Mesendoderm (in vitro differentiated cells): ENCODE measurements around the gene BMS1.

ENCODE experiments used
- DNase-seq: peaks from one replicate; pipeline ENCODE4 v3.0.0; 2013
- H2AK5ac ChIP-seq: 2 replicates; pipeline ENCODE4 v1.6.1; 2013; ENCODE audit warnings: low read length, inconsistent platforms
- H2BK120ac ChIP-seq: 2 replicates; pipeline ENCODE4 v1.6.1; 2013; ENCODE audit warnings: low read depth, mild to moderate bottlenecking, low read length, moderate library complexity, mixed read lengths
- H2BK15ac ChIP-seq: replicated peaks from 2 replicates; pipeline ENCODE4 v1.6.1; 2013; ENCODE audit warnings: low read depth, mild to moderate bottlenecking, moderate library complexity
- H2BK5ac ChIP-seq: 2 replicates; pipeline ENCODE4 v1.6.1; 2013; ENCODE audit warnings: low read length, inconsistent platforms
- H3K18ac ChIP-seq: 2 replicates; pipeline ENCODE4 v1.6.1; 2013; ENCODE audit warnings: mild to moderate bottlenecking, low read length, mixed read lengths
- H3K23ac ChIP-seq: one replicate; pipeline ENCODE4 v1.6.1; 2013; ENCODE audit warnings: low read length
- H3K27ac ChIP-seq: 2 replicates; pipeline ENCODE4 v1.5.1; 2013; ENCODE audit warnings: low read depth, mild to moderate bottlenecking, inconsistent platforms, low read length, moderate library complexity
- H3K27me3 ChIP-seq: 2 replicates; pipeline ENCODE4 v1.6.1; 2013; ENCODE audit warnings: low read length, control low read depth, mild to moderate bottlenecking, inconsistent platforms; ENCODE audit not compliant: insufficient read depth, poor library complexity
- H3K36me3 ChIP-seq: 2 replicates; pipeline ENCODE4 v1.6.1; 2013; ENCODE audit warnings: low read length, inconsistent platforms; ENCODE audit not compliant: control insufficient read depth, insufficient read depth
- H3K4ac ChIP-seq: one replicate; pipeline ENCODE4 v1.6.1; 2013; ENCODE audit warnings: low read depth, mild to moderate bottlenecking, low read length, moderate library complexity
- H3K4me1 ChIP-seq: 2 replicates; pipeline ENCODE4 v1.6.1; 2013; ENCODE audit warnings: low read depth, low read length, inconsistent platforms; ENCODE audit not compliant: control insufficient read depth
- H3K4me2 ChIP-seq: 2 replicates; pipeline ENCODE4 v1.6.1; 2013; ENCODE audit warnings: low read length
- H3K4me3 ChIP-seq: 2 replicates; pipeline ENCODE4 v1.5.1; 2013; ENCODE audit warnings: mild to moderate bottlenecking, low read length
- H3K56ac ChIP-seq: one replicate; pipeline ENCODE4 v1.6.1; 2013; ENCODE audit warnings: low read length
- H3K79me1 ChIP-seq: 2 replicates; pipeline ENCODE4 v1.6.1; 2013; ENCODE audit warnings: low read length, inconsistent platforms
- H3K79me2 ChIP-seq: 2 replicates; pipeline ENCODE4 v1.6.1; 2013; ENCODE audit warnings: mild to moderate bottlenecking, low read length; ENCODE audit not compliant: control insufficient read depth, insufficient read depth
- H3K9ac ChIP-seq: 2 replicates; pipeline ENCODE4 v1.6.1; 2013; ENCODE audit warnings: low read length, inconsistent platforms
- H4K5ac ChIP-seq: one replicate; pipeline ENCODE4 v1.6.1; 2013; ENCODE audit warnings: low read length
- H4K8ac ChIP-seq: one replicate; pipeline ENCODE4 v1.6.1; 2013; ENCODE audit warnings: low read depth, mild to moderate bottlenecking, control low read depth, low read length, moderate library complexity
- WGBS: extraction: QIAGEN DNeasy Blood & Tissue Kit; methylation state at CpG from one replicate; pipeline ENCODE4 v1.1.7; 2013; ENCODE audit warnings: low lambda C conversion rate, missing lambda C conversion rate; ENCODE audit not compliant: insufficient coverage; ENCODE audit errors: extremely low coverage; 5-methylcytosine and 5-hydroxymethylcytosine counted together

The BMS1 gene

GRCh38 chr10:42780456-42780855 lies 2.1 kb upstream of the BMS1 start:
- Histone ChIP-seq H4K5ac (no peak overlapping the region), H4K8ac (no peak overlapping the region), H3K4me1 (peaks cover 3% of the 10 kb centered on the region), H3K79me1 (peaks cover 4% of the 10 kb centered on the region), H3K23ac (no peak overlapping the region), H3K79me2 (peaks cover 6% of the 10 kb centered on the region), H3K56ac (no peak overlapping the region), H3K36me3 (peaks cover under 1% of the 10 kb centered on the region), H2BK120ac (no peak overlapping the region), H3K27ac (no peak overlapping the region), H2AK5ac (no peak overlapping the region), H3K18ac (no peak overlapping the region), H2BK15ac (no peak overlapping the region), H3K4ac (no peak overlapping the region), H3K4me3 (no peak overlapping the region), H3K9ac (no peak overlapping the region), H3K27me3 (no peaks in the 10 kb centered on the region), H3K4me2 (no peak overlapping the region), H2BK5ac (no peak overlapping the region)
- WGBS, result no CpG with 5 or more reads among the region's 4 CpGs
- no peak for DNase-seq

GRCh38 chr10:42781893-42782445 lies 626 bp upstream of the BMS1 start:
- H4K5ac ChIP-seq, result peak overlapping the region; percentile 56
- H3K36me3 ChIP-seq, result peaks cover 6% of the 10 kb centered on the region
- H3K23ac ChIP-seq, result peak overlapping the region; percentile 66
- no peaks in the 10 kb centered on the region for H3K27me3 ChIP-seq
- H2BK15ac ChIP-seq, result no peak overlapping the region
- no peak overlapping the region for H2BK5ac ChIP-seq
- H3K79me2 ChIP-seq, result peaks cover 6% of the 10 kb centered on the region
- H2BK120ac ChIP-seq, result no peak overlapping the region
- H2AK5ac ChIP-seq, result no peak overlapping the region
- H3K56ac ChIP-seq, result peak overlapping the region; percentile 89
- no peak overlapping the region for H4K8ac ChIP-seq
- H3K79me1 ChIP-seq, result peaks cover 4% of the 10 kb centered on the region
- peak overlapping the region; percentile 51 for H3K4me3 ChIP-seq
- peak overlapping the region; percentile 81 for H3K27ac ChIP-seq
- H3K4me1 ChIP-seq, result peaks cover 3% of the 10 kb centered on the region
- peak overlapping the region; percentile 56 for H3K4ac ChIP-seq
- H3K18ac ChIP-seq, result no peak overlapping the region
- peak overlapping the region; percentile 35 for H3K4me2 ChIP-seq
- H3K9ac ChIP-seq, result peak overlapping the region; percentile 77
- DNase-seq, result no peak
- WGBS, result no CpG with 5 or more reads among the region's 18 CpGs

- Histone ChIP-seq H3K27ac (no peak overlapping the region), H3K18ac (no peak overlapping the region), H3K4ac (peak overlapping the region; percentile 82), H4K8ac (no peak overlapping the region), H3K4me3 (peak overlapping the region; percentile 96), H3K23ac (no peak overlapping the region), H2BK120ac (no peak overlapping the region), H2BK5ac (no peak overlapping the region), H2BK15ac (no peak overlapping the region), H3K9ac (peak overlapping the region; percentile 93), H2AK5ac (peak overlapping the region; percentile 91), H3K79me1 (peaks cover 4% of the 10 kb centered on the region), H4K5ac (no peak overlapping the region), H3K56ac (peak overlapping the region; percentile 89), H3K4me1 (peaks cover 3% of the 10 kb centered on the region), H3K79me2 (peaks cover 6% of the 10 kb centered on the region), H3K4me2 (peak overlapping the region; percentile 96), H3K36me3 (peaks cover 6% of the 10 kb centered on the region), H3K27me3 (no peaks in the 10 kb centered on the region)
- no CpG with 5 or more reads among the region's 11 CpGs for WGBS
- DNase-seq, result no peak
Measured at GRCh38 chr10:42783181-42783549, 570 bp downstream of the BMS1 start.

- peaks cover 4% of the 10 kb centered on the region for H3K79me1 ChIP-seq
- H2BK15ac ChIP-seq, result no peak overlapping the region
- H3K4me2 ChIP-seq, result no peak overlapping the region
- H4K5ac ChIP-seq, result no peak overlapping the region
- H3K9ac ChIP-seq, result no peak overlapping the region
- no peak overlapping the region for H2AK5ac ChIP-seq
- no peaks in the 10 kb centered on the region for H3K27me3 ChIP-seq
- peaks cover 7% of the 10 kb centered on the region for H3K36me3 ChIP-seq
- H2BK5ac ChIP-seq, result no peak overlapping the region
- no peak overlapping the region for H4K8ac ChIP-seq
- no peak overlapping the region for H3K4me3 ChIP-seq
- H3K23ac ChIP-seq, result no peak overlapping the region
- H3K18ac ChIP-seq, result no peak overlapping the region
- H3K27ac ChIP-seq, result no peak overlapping the region
- no peak overlapping the region for H3K4ac ChIP-seq
- no peak for DNase-seq
- peaks cover 3% of the 10 kb centered on the region for H3K4me1 ChIP-seq
- no peak overlapping the region for H2BK120ac ChIP-seq
- WGBS, result no CpG with 5 or more reads among the region's 6 CpGs
- H3K56ac ChIP-seq, result no peak overlapping the region
- peaks cover 6% of the 10 kb centered on the region for H3K79me2 ChIP-seq
Measured at GRCh38 chr10:42785759-42786158, 3.2 kb downstream of the BMS1 start.

GRCh38 chr10:42790835-42791234 lies 8.2 kb downstream of the BMS1 start:
- peaks cover 10% of the 10 kb centered on the region for H3K36me3 ChIP-seq
- no CpG with 5 or more reads among the region's 3 CpGs for WGBS
- H3K9ac ChIP-seq, result no peak overlapping the region
- H3K4me2 ChIP-seq, result no peak overlapping the region
- no peak overlapping the region for H2BK120ac ChIP-seq
- no peak overlapping the region for H3K18ac ChIP-seq
- H2BK15ac ChIP-seq, result no peak overlapping the region
- H3K23ac ChIP-seq, result no peak overlapping the region
- H2AK5ac ChIP-seq, result no peak overlapping the region
- no peak overlapping the region for H4K8ac ChIP-seq
- H3K56ac ChIP-seq, result no peak overlapping the region
- peak; percentile 19 for DNase-seq
- no peak overlapping the region for H3K4ac ChIP-seq
- H3K4me3 ChIP-seq, result no peak overlapping the region
- no peaks in the 10 kb centered on the region for H3K4me1 ChIP-seq
- no peaks in the 10 kb centered on the region for H3K79me2 ChIP-seq
- H3K27me3 ChIP-seq, result no peaks in the 10 kb centered on the region
- H2BK5ac ChIP-seq, result no peak overlapping the region
- H3K79me1 ChIP-seq, result peaks cover under 1% of the 10 kb centered on the region
- H3K27ac ChIP-seq, result no peak overlapping the region
- H4K5ac ChIP-seq, result no peak overlapping the region

- no peak overlapping the region for H3K4ac ChIP-seq
- no peak overlapping the region for H4K8ac ChIP-seq
- no peak overlapping the region for H4K5ac ChIP-seq
- H3K4me3 ChIP-seq, result no peak overlapping the region
- no peak for DNase-seq
- H3K9ac ChIP-seq, result no peak overlapping the region
- no peak overlapping the region for H3K56ac ChIP-seq
- whole genome bisulfite sequencing, result no CpG with 5 or more reads among the region's 2 CpGs
- H3K36me3 ChIP-seq, result peaks cover 19% of the 10 kb centered on the region
- no peaks in the 10 kb centered on the region for H3K79me2 ChIP-seq
- no peaks in the 10 kb centered on the region for H3K27me3 ChIP-seq
- H3K79me1 ChIP-seq, result peaks cover 1% of the 10 kb centered on the region
- H2BK15ac ChIP-seq, result no peak overlapping the region
- no peak overlapping the region for H3K18ac ChIP-seq
- no peak overlapping the region for H2AK5ac ChIP-seq
- no peak overlapping the region for H3K27ac ChIP-seq
- no peaks in the 10 kb centered on the region for H3K4me1 ChIP-seq
- H3K23ac ChIP-seq, result no peak overlapping the region
- no peak overlapping the region for H2BK120ac ChIP-seq
- H2BK5ac ChIP-seq, result no peak overlapping the region
- H3K4me2 ChIP-seq, result no peak overlapping the region
Measured at GRCh38 chr10:42795701-42796100, 13.1 kb downstream of the BMS1 start.
